Upper lobe of right lung (tissue), 1 donor: Measurements from ENCODE around the gene LRRK1. TPM values are rescaled to one million over a fixed set of nuclear protein-coding genes. Genes with fewer than 3 reads are reported as not detected.
"Not testable (repeated sequence)": the region's sequence is repeated elsewhere in the genome, so short reads cannot be mapped to it uniquely, and the experiment has no call there.

Source experiments
- ATAC-seq: fragments of 200-7000 bp; cut with Tn5 transposase; one replicate; pipeline ENCODE4 v1.9.1; 2020; ENCODE audit warnings: mild to moderate bottlenecking, moderate library complexity
- DNase-seq: peaks from one replicate; pipeline ENCODE4 v3.0.0-alpha.2; 2020
- H3K27ac ChIP-seq: fragments of 200-600 bp; one replicate; pipeline ENCODE4 v1.8.0; 2022
- H3K27me3 ChIP-seq: fragments of 200-600 bp; one replicate; pipeline ENCODE4 v1.8.0; 2022; ENCODE audit warnings: mild to moderate bottlenecking
- H3K36me3 ChIP-seq: fragments of 200-600 bp; one replicate; pipeline ENCODE4 v1.8.0; 2022
- H3K4me1 ChIP-seq: fragments of 200-600 bp; one replicate; pipeline ENCODE4 v1.8.0; 2022
- H3K4me3 ChIP-seq: fragments of 200-600 bp; one replicate; pipeline ENCODE4 v1.8.0; 2022; ENCODE audit warnings: mild to moderate bottlenecking
- H3K9me3 ChIP-seq: fragments of 200-600 bp; one replicate; pipeline ENCODE4 v1.8.0; 2022
- intact Hi-C: fragments of 100-400 bp; cut with DNase I; formaldehyde crosslinking; loops from one replicate; pipeline ENCODE4 v1.11.0; 2022
- total RNA-seq: library from RNA; stranded (reverse); fragmentation: NEBNext Ultra II Directional; extraction: Animal tissue kit (Norgen Biotek cat#: 25700); gene quantifications from one replicate; pipeline ENCODE4 v1.2.1, GENCODE V29; 2021
- TF ChIP-seq, protein P1 (sequence below): fragments of 200-600 bp; IDR thresholded peaks from one replicate; pipeline ENCODE4 v1.8.0; 2022; ENCODE audit warnings: antibody characterized with exemption
- donor health status: DM: no; HTN: yes; CAD: no; lungs with severe emphysema.

LRRK1 gene
- total RNA-seq, 1 donor from 2014 or later, result 22.6 TPM

DNA sequence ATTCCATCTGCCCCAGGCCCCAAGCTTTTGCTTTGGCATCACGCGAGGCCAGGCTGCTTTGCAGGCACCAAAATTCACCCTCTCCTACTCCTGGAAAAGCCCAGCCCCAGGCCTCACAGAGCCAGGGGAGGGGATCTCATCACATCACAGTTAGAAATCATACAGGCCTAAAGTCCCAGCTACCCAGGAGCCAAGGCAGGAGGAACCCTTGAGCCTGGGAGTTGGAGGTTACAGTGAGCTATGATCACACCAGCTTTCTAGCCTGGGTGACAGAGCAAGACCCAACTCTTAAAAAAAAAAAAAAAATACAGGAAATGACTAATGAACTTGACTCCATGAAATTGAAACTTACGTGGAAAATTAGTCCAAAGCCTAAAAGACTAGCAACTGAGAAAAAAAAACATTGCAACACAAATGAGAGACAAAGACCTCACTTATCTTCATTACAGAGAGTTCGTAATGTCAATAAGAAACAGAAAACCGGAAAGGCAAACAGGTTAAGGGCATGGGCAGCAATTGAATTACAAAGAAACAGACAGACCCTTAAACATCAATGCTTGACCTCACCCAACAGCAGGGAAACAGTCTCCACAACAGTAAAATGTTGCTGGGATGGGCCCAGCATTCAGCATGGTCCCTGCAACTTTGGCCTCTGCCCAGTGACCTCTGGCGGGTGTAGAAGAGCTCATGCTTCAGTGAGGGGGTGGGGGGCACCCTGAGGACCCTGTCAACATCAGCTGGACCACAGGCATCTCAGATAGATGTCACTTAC is 151.5 kb downstream of the LRRK1 start:
- DNase-seq (no peak), ATAC-seq (no peak)
- no peaks in the 10 kb centered on the region for H3K27me3 ChIP-seq
- H3K4me3 ChIP-seq, result no peak overlapping the region
- TF ChIP-seq, protein P1, sequence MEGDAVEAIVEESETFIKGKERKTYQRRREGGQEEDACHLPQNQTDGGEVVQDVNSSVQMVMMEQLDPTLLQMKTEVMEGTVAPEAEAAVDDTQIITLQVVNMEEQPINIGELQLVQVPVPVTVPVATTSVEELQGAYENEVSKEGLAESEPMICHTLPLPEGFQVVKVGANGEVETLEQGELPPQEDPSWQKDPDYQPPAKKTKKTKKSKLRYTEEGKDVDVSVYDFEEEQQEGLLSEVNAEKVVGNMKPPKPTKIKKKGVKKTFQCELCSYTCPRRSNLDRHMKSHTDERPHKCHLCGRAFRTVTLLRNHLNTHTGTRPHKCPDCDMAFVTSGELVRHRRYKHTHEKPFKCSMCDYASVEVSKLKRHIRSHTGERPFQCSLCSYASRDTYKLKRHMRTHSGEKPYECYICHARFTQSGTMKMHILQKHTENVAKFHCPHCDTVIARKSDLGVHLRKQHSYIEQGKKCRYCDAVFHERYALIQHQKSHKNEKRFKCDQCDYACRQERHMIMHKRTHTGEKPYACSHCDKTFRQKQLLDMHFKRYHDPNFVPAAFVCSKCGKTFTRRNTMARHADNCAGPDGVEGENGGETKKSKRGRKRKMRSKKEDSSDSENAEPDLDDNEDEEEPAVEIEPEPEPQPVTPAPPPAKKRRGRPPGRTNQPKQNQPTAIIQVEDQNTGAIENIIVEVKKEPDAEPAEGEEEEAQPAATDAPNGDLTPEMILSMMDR, result no peak
- peak overlapping the region; percentile 70 for H3K27ac ChIP-seq
- intact Hi-C loops, result no loop called here
- H3K4me1 ChIP-seq, result peaks cover 31% of the 10 kb centered on the region
- no peaks in the 10 kb centered on the region for H3K36me3 ChIP-seq
- no peaks in the 10 kb centered on the region for H3K9me3 ChIP-seq

DNA sequence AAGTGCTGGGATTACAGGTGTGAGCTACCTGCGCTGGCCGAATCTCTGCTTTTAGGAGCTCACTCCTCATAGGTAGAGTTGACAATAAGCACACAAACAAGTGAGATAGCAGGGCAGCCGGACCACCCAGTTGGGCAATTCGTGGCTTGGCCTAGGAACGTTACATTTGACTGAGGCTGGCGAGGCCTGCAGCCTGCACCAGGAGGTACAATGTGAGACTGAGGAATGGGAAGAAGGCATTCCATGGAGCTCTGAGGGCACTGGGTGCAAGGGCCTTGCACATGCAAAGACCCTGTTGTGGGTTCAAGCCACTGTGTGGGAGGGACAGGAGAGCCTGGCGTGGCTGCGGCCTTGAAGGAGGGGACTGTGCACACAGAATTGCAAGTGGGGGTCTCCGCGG is 152.5 kb downstream of the LRRK1 start:
- no peak overlapping the region for H3K27ac ChIP-seq
- DNase-seq, result no peak

DNA sequence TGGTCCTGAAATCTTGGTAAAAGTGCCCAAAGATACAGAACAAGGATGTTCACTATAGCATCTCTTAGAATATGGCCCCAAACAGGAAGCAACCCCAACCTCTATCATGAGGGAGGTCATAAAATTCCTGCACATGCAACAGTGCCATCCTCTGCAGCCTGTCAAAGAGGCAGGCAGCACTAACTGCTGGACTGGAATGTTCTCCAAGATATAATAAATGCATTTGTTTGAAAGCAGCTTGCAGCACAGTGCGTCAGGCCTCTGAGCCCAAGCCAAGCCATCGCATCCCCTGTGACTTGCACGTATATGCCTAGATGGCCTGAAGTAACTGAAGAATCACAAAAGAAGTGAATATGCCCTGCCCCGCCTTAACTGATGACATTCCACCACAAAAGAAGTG is 153.1 kb downstream of the LRRK1 start:
- peaks cover 31% of the 10 kb centered on the region for H3K4me1 ChIP-seq
- H3K27me3 ChIP-seq, H3K4me3 ChIP-seq, H3K27ac ChIP-seq, ATAC-seq, intact Hi-C loops, H3K36me3 ChIP-seq, DNase-seq, H3K9me3 ChIP-seq: not testable (repeated sequence)

More for the DNA sequence above, 152.5 kb downstream of the LRRK1 start:
- intact Hi-C loops, result no loop called here
- TF ChIP-seq, protein P1, result no peak
- H3K4me3 ChIP-seq, result no peak overlapping the region
- H3K36me3 ChIP-seq, result no peaks in the 10 kb centered on the region
- ATAC-seq, result no peak
- no peaks in the 10 kb centered on the region for H3K9me3 ChIP-seq
- H3K27me3 ChIP-seq, result no peaks in the 10 kb centered on the region
- peaks cover 31% of the 10 kb centered on the region for H3K4me1 ChIP-seq

DNA sequence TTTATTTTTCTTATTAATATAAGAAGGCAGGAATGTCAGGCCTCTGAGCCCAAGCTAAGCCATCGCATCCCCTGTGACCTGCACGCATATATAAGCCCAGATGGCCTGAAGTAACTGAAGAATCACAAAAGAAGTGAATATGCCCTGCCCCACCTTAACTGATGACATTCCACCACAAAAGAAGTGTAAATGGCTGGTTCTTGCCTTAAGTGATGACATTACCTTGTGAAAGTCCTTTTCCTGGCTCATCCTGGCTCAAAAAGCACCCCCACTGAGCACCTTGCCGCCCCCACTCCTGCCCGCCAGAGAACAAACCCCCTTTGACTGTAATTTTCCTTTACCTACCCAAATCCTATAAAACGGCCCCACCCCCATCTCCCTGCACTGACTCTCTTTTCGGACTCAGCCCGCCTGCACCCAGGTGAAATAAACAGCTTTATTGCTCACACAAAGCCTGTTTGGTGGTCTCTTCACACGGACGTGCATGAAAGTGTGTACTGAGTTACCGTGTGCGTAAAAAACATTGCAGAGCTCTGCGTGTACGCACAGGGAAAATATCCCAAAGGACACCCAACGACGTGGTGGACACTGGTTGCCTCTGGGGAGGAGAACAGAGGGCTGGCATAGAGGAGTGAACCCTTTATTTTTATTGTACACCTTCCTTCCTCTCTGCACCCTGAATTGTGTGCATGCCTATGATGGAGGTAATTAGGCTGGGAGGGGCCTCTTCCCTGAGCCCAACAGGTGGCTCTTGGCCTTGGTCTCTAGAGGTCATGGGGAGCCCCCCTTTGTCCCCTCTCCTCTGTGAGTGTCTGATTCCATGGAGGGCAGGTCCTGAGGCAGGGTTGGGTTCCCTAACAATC is 158.9 kb downstream of the LRRK1 start:
- ATAC-seq, intact Hi-C loops, H3K27me3 ChIP-seq, H3K9me3 ChIP-seq, H3K4me3 ChIP-seq, H3K36me3 ChIP-seq, H3K4me1 ChIP-seq, DNase-seq, H3K27ac ChIP-seq: not testable (repeated sequence)

DNA sequence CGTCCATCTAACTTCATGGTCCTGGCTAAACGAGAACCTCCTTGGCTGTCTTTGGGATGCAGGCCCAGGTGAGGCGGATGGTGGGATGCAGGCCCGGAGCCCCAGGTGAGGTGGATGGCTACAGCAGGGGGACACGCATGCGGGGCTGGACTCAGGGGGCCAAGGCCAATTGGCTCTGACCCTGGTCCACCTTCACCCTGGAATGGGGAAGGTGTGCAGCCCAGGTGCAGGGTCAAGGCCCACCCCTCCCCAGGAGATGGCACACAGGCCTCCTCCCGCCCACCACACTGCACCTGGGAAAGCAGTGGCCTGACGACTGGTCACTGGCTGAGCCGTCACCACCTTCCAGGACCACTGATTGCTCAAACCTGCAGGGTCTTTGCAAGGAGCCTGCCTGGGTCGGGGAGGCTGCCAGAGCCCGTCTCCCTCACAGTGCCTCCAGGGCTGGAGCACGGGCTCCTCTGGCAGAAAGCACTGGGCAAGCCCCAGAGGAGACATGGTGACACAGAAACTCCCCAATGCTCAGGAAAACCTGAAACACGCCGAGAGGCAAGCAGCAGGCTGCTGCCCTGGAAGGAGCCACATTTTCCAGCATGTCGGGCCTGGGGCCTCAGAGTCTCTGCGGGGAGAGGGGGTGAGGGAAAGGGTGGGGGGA is 159.6 kb downstream of the LRRK1 start:
- ATAC-seq, result peak; percentile 27
- Histone ChIP-seq H3K27ac (no peak overlapping the region), H3K4me1 (no peaks in the 10 kb centered on the region), H3K27me3 (no peaks in the 10 kb centered on the region), H3K9me3 (no peaks in the 10 kb centered on the region), H3K36me3 (no peaks in the 10 kb centered on the region), H3K4me3 (no peak overlapping the region)
- DNase-seq, result no peak
- intact Hi-C loops, result no loop called here
- TF ChIP-seq, protein P1, result no peak

DNA sequence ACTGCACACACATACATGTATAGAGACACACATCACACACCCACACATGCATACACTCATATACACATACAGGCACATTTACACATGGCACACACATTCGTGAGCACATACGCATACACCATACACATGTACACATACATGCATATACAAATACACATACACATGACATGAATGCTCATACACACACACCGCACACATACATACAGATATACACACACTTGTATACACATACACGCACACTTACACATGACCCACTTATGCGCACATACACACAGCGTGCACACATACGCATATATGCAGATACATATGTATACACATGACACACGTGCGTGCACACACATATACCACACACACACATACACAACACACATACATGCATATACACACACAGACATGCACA is 162.7 kb downstream of the LRRK1 start:
- no peaks in the 10 kb centered on the region for H3K36me3 ChIP-seq
- intact Hi-C loops, result no loop called here
- H3K4me3 ChIP-seq, result no peak overlapping the region
- TF ChIP-seq, protein P1, result no peak
- no peaks in the 10 kb centered on the region for H3K4me1 ChIP-seq
- DNase-seq (no peak), ATAC-seq (no peak)
- H3K9me3 ChIP-seq, result no peaks in the 10 kb centered on the region
- H3K27ac ChIP-seq, result no peak overlapping the region
- no peaks in the 10 kb centered on the region for H3K27me3 ChIP-seq
